Astrocyte (in vitro differentiated cells and primary cell): ENCODE measurements around the gene RAB26. TPM values are rescaled to one million over a fixed set of nuclear protein-coding genes. Genes with fewer than 3 reads are reported as not detected.

ENCODE experiments used
- DNase-seq: peaks from one replicate; pipeline ENCODE4 v3.0.0-alpha.2; 2010; ENCODE audit warnings: low read depth
- FAIRE-seq: peaks from 2 replicates; lab custom pipeline; 2011; peaks lifted over from hg19 to GRCh38; lab: Jason Lieb, UNC
- H2AFZ ChIP-seq: 2 replicates; pipeline ENCODE4 v1.6.0; 2012; ENCODE audit warnings: low read depth, low read length, inconsistent platforms
- H3K27ac ChIP-seq: 2 replicates; pipeline ENCODE4 v1.5.1; 2011; ENCODE audit warnings: low read depth, low read length, inconsistent platforms
- H3K27me3 ChIP-seq: 2 replicates; pipeline ENCODE4 v1.6.0; 2011; ENCODE audit warnings: low read length, inconsistent platforms; ENCODE audit not compliant: insufficient read depth
- H3K36me3 ChIP-seq: 2 replicates; pipeline ENCODE4 v1.5.1; 2011; ENCODE audit warnings: low read length, inconsistent platforms; ENCODE audit not compliant: insufficient read depth
- H3K4me1 ChIP-seq: 2 replicates; pipeline ENCODE4 v1.5.1; 2011; ENCODE audit warnings: low read length, inconsistent platforms; ENCODE audit not compliant: insufficient read depth
- H3K4me2 ChIP-seq: 2 replicates; pipeline ENCODE4 v1.6.0; 2012; ENCODE audit warnings: low read length, inconsistent platforms
- H3K4me3 ChIP-seq: 2 replicates; pipeline ENCODE4 v1.5.1; 2011; ENCODE audit warnings: low read depth, mild to moderate bottlenecking, low read length, inconsistent platforms; ENCODE audit not compliant: insufficient read depth
- H3K79me2 ChIP-seq: 2 replicates; pipeline ENCODE4 v1.6.0; 2012; ENCODE audit warnings: mild to moderate bottlenecking, low read length, inconsistent platforms; ENCODE audit not compliant: insufficient read depth
- H3K9ac ChIP-seq: 2 replicates; pipeline ENCODE4 v1.6.0; 2012; ENCODE audit warnings: mild to moderate bottlenecking, low read length, inconsistent platforms
- H3K9me3 ChIP-seq: 2 replicates; pipeline ENCODE4 v1.5.1; 2012; ENCODE audit warnings: low read depth, mild to moderate bottlenecking, low read length, inconsistent platforms; ENCODE audit not compliant: insufficient read depth
- H4K20me1 ChIP-seq: 2 replicates; pipeline ENCODE4 v1.6.0; 2012; ENCODE audit warnings: low read length, inconsistent platforms; ENCODE audit not compliant: insufficient read depth
- H3K27ac Mint-ChIP-seq: one replicate; pipeline ENCODE4 v1.8.0; 2021; ENCODE audit warnings: mild to moderate bottlenecking, mixed read lengths; ENCODE audit not compliant: unreplicated experiment
- H3K27me3 Mint-ChIP-seq: one replicate; pipeline ENCODE4 v1.8.0; 2021; ENCODE audit warnings: low read depth, mixed read lengths; ENCODE audit not compliant: unreplicated experiment
- H3K36me3 Mint-ChIP-seq: one replicate; pipeline ENCODE4 v1.8.0; 2021; ENCODE audit warnings: low read depth, mixed read lengths; ENCODE audit not compliant: unreplicated experiment
- H3K4me1 Mint-ChIP-seq: one replicate; pipeline ENCODE4 v1.8.0; 2021; ENCODE audit warnings: low read depth, mixed read lengths; ENCODE audit not compliant: unreplicated experiment
- H3K4me3 Mint-ChIP-seq: one replicate; pipeline ENCODE4 v1.8.0; 2021; ENCODE audit warnings: mild to moderate bottlenecking, moderate library complexity, mixed read lengths; ENCODE audit not compliant: unreplicated experiment
- H3K9me3 Mint-ChIP-seq: one replicate; pipeline ENCODE4 v1.8.0; 2021; ENCODE audit warnings: mild to moderate bottlenecking, mixed read lengths; ENCODE audit not compliant: unreplicated experiment
- CTCF ChIP-seq: IDR thresholded peaks from 2 replicates; pipeline ENCODE4 v1.5.1; 2011; ENCODE audit warnings: low read depth, mild to moderate bottlenecking, inconsistent platforms, low read length, moderate library complexity; ENCODE audit not compliant: insufficient read depth
- EZH2 ChIP-seq: IDR thresholded peaks from 2 replicates; pipeline ENCODE4 v1.6.1; 2012; ENCODE audit warnings: mild to moderate bottlenecking, low read length, inconsistent platforms; ENCODE audit not compliant: insufficient read depth
- total RNA-seq: library from RNA; stranded (reverse); gene quantifications from 2 replicates; pipeline ENCODE4 v1.2.1, GENCODE V29; 2021

Gene RAB26
- total RNA-seq, 1 donor from 2014 or later, result 1.4 TPM

DNA sequence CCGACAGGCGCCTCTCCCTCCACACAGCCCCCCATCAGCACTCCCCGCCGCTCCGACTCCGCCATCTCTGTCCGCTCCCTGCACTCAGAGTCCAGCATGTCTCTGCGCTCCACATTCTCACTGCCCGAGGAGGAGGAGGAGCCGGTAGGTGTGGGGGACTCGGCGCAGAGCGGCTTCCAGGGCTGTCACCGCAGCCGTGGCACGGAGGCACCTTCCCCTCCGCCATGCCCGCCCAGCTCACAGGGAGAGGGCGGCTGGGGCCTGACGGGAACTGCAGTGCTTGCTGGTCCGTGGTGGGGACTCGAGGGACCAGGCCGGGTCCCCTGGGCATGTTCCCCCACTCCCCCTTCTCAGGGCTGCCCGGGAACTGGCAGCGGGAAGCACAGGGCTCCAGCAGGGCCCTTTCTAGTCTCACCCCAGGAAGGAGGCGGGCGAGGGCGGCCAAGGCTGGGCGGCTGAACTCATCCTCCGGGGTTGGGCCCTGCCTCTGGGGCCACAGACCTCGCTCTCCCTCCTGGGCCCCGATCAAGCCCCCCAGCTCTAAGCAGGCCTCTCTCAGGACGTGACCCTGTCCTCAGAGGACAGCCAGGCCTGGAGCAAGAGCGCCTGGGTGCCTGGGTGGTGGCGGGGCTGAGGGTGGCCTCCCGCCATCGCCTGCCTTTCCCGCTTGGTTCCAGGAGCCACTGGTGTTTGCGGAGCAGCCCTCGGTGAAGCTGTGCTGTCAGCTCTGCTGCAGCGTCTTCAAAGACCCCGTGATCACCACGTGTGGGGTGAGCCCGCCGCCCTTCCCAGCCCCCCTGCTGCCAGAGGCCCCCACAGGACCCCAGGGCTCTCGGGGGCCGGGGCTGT is 22.4 kb downstream of the RAB26 start:
- Histone ChIP-seq H3K4me2 (no peak overlapping the region), H3K27ac (no peak overlapping the region), H3K79me2 (peaks cover 10% of the 10 kb centered on the region), H3K9me3 (no peaks in the 10 kb centered on the region), H3K36me3 (peaks cover 5% of the 10 kb centered on the region), H3K4me1 (no peaks in the 10 kb centered on the region), H2AFZ (no peak overlapping the region), H3K27me3 (no peaks in the 10 kb centered on the region), H4K20me1 (peaks cover 37% of the 10 kb centered on the region), H3K9ac (no peak overlapping the region), H3K4me3 (no peak overlapping the region)
- no peaks in the 10 kb centered on the region for H3K9me3 Mint-ChIP-seq
- TF ChIP-seq CTCF, result no peak
- TF ChIP-seq EZH2, result no peak
- H3K4me3 Mint-ChIP-seq, result no peak overlapping the region
- no peaks in the 10 kb centered on the region for H3K4me1 Mint-ChIP-seq
- FAIRE-seq (no peak), DNase-seq (no peak)
- H3K27ac Mint-ChIP-seq, result no peak overlapping the region
- H3K36me3 Mint-ChIP-seq, result peaks cover 4% of the 10 kb centered on the region
- no peaks in the 10 kb centered on the region for H3K27me3 Mint-ChIP-seq

GRCh38 chr16:2171601-2172178 is 23.3 kb downstream of the RAB26 start:
- peaks cover 5% of the 10 kb centered on the region for H3K36me3 Mint-ChIP-seq
- Histone ChIP-seq H3K36me3 (peaks cover 2% of the 10 kb centered on the region), H2AFZ (no peak overlapping the region), H3K79me2 (peaks cover 1% of the 10 kb centered on the region), H3K4me3 (no peak overlapping the region), H3K27ac (no peak overlapping the region), H3K4me1 (no peaks in the 10 kb centered on the region), H3K4me2 (no peak overlapping the region), H3K27me3 (no peaks in the 10 kb centered on the region), H4K20me1 (peaks cover 28% of the 10 kb centered on the region), H3K9ac (no peak overlapping the region), H3K9me3 (no peaks in the 10 kb centered on the region)
- no peaks in the 10 kb centered on the region for H3K4me1 Mint-ChIP-seq
- H3K9me3 Mint-ChIP-seq, result no peaks in the 10 kb centered on the region
- FAIRE-seq (no peak), DNase-seq (no peak)
- TF ChIP-seq CTCF, result no peak
- TF ChIP-seq EZH2, result no peak
- no peak overlapping the region for H3K4me3 Mint-ChIP-seq
- H3K27me3 Mint-ChIP-seq, result no peaks in the 10 kb centered on the region
- peak overlapping the region; percentile 53 for H3K27ac Mint-ChIP-seq
